ENCODE results near the gene DHRS1.

Gene DHRS1

GRCh38 chr14:24261256-24261968 lies 38.2 kb downstream of the DHRS1 start:
- in situ Hi-C loops (cut with HindIII; ENCODE audit: low sequenced_read_pairs) = no loop called here

DNA sequence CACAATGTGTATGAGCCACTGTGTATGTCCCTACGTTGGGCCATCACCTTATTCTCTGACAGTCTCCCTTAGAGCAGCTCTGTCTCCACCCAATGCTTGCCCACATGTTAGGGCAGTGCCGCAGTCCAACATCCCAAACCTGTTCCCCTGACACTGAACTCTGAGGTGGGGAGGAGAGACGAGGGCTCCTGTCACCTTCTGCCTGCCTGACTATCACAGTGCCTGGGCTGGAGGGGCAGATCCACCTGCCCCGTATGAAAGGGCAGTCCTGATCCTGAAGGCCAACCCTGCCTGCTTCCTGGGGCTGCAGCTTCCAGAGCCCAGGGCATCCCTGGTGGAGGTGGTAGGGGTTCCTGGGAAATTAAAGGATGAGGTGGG lies 38.8 kb downstream of the DHRS1 start:
- TF ChIP-seq, protein P1, sequence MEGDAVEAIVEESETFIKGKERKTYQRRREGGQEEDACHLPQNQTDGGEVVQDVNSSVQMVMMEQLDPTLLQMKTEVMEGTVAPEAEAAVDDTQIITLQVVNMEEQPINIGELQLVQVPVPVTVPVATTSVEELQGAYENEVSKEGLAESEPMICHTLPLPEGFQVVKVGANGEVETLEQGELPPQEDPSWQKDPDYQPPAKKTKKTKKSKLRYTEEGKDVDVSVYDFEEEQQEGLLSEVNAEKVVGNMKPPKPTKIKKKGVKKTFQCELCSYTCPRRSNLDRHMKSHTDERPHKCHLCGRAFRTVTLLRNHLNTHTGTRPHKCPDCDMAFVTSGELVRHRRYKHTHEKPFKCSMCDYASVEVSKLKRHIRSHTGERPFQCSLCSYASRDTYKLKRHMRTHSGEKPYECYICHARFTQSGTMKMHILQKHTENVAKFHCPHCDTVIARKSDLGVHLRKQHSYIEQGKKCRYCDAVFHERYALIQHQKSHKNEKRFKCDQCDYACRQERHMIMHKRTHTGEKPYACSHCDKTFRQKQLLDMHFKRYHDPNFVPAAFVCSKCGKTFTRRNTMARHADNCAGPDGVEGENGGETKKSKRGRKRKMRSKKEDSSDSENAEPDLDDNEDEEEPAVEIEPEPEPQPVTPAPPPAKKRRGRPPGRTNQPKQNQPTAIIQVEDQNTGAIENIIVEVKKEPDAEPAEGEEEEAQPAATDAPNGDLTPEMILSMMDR (IDR thresholded peaks at IDR 0.05; ENCODE audit: low read depth, low read length, missing control alignments) = no peak
- no peak overlapping the region for H3K4me3 ChIP-seq (ENCODE audit: low read depth, low read length)
- in situ Hi-C loops (cut with HindIII; ENCODE audit: low sequenced_read_pairs) = no loop called here
- DNase-seq (ENCODE audit: low read depth) = no peak

More at GRCh38 chr14:24261256-24261968, 38.2 kb downstream of the DHRS1 start:
- no peak for DNase-seq (ENCODE audit: low read depth)
- no peak overlapping the region for H3K4me3 ChIP-seq (ENCODE audit: low read depth, low read length)
- TF ChIP-seq, protein P1 (IDR thresholded peaks at IDR 0.05; ENCODE audit: low read depth, low read length, missing control alignments) = no peak

DNA sequence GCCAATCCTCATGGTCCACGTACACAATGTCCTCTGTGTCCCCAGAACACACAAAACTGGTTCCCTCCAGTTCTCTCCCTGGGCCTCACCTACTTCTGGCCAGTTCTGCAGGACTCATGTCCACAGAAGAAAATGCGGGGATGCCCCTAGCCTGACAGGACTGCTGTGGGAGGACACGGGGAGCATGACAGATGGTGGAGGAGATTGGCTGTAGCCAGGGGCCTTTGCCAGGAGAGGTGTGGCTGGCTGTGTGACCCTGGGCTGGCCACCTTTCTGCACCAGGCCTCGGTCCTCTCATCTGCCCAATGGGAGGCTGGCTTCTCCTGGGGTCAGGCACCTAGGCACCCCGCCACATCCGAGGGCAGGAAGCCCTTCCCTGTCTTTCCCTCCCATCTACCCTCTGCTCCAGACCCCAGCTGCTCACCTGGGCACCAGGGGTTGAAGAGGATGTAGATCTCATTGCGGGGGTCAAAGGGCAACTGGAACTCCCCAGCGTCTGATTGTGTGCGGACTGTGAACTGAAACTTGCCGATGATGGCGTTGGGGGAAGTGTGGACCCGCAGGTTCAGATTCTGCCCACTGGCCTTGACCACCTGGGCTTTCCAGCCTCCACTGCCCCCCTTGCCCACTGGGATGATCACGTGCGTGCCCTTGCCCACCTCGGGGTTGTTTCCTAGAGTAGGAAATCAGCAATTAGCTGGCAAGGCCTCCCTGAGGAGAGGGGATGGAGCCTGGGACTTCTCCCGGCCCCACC lies 39.4 kb downstream of the DHRS1 start:
- in situ Hi-C loops (cut with HindIII; ENCODE audit: low sequenced_read_pairs) = no loop called here
- no peak overlapping the region for H3K4me3 ChIP-seq (ENCODE audit: low read depth, low read length)
- DNase-seq (ENCODE audit: low read depth) = no peak
- TF ChIP-seq, protein P1 (IDR thresholded peaks at IDR 0.05; ENCODE audit: low read depth, low read length, missing control alignments) = no peak

DNA sequence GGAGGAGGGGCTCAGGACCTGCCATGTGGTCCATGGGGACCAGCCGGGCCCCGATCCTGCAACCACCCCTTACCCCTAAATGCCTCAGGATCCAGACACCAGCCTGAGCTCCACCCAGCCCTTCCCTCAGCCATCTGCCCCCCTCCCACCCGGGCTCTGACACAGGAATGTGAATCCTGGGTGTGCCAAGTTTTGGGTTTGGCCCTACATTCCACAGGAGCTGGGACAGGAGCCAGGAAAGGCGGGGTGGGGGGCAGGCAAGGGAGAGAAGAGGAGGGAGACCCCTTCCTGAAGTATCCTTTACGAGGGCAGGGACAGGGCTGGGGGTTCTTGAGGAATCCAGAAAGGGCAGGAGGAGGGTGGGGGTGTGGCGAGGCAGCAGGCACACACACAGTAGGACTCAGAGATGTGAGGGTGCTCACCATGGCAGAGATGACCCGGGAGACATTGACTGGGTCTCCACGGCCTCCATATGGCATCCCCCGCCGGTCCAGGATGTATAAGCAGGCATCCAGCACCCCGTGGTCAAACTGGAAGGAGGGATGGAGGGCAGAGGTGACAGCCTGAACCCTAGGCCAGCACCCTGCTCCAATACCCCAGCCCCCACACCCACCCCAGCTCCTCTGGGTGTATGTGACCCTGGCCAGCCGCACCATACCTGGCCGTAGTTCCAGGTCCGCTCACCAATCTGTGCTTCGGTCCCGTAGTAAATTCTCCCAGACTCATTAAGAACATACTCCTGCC lies 40.1 kb downstream of the DHRS1 start:
- TF ChIP-seq, protein P1 (IDR thresholded peaks at IDR 0.05; ENCODE audit: low read depth, low read length, missing control alignments) = no peak
- in situ Hi-C loops (cut with HindIII; ENCODE audit: low sequenced_read_pairs) = no loop called here
- no peak overlapping the region for H3K4me3 ChIP-seq (ENCODE audit: low read depth, low read length)
- peak; percentile 31 for DNase-seq (ENCODE audit: low read depth)

DNA sequence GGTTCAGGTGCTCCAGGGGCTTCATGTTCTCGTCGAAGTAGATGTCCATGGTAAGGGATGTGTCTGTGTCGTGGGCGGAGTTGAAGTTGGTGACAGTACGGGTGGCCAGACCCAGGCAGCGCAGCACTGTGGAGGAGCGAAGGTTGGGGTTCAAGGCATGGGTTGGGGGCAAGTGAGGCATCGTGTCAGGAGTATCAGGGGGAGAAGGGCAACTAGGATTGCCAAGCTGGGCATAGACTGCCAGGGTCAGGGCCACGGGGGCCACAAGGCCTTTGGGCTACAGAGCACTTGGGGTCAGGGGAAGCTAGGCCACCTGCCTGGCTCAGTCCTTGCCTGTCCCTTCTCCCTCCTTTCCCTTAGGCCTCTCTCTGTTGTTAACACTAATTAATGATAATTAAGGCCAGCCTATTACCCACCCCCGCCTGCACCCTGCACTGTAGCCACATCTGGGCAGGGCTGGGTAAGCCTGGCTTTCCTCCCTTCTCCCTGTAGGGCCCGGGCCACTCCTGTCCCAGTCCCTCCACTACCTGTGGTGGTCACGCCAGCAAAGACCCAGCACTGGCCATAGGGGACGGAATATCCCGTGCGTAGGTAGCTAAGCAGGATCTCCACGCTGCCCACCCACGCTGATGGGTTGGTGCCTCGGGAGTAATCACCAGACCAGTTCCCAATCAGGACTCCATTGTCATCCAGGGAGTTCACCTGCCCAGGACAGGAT lies 40.9 kb downstream of the DHRS1 start:
- H3K4me3 ChIP-seq (ENCODE audit: low read depth, low read length) = no peak overlapping the region
- no peak for DNase-seq (ENCODE audit: low read depth)
- in situ Hi-C loops (cut with HindIII; ENCODE audit: low sequenced_read_pairs) = no loop called here
- TF ChIP-seq, protein P1 (IDR thresholded peaks at IDR 0.05; ENCODE audit: low read depth, low read length, missing control alignments) = no peak

DNA sequence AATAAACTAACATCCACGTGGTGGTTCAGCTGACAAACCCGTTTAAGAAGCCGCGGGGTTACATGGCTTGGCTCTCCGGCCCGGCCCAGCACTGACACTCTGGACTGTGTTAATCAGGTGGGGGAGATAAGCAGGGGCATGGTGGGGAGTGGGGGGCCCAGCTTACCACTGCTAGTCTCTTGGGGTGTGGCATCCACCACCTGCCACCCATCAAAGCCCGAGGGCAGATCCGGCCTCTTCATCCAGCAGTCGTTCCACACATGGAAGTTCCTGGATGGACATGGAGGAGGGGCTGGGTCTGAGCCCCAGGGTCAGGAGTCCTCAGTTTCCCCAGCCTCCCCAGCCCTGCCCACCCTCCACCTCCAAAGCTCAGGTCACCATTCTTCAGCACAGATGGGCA lies 41.5 kb downstream of the DHRS1 start:
- TF ChIP-seq, protein P1 (IDR thresholded peaks at IDR 0.05; ENCODE audit: low read depth, low read length, missing control alignments) = no peak
- H3K4me3 ChIP-seq (ENCODE audit: low read depth, low read length) = no peak overlapping the region
- in situ Hi-C loops (cut with HindIII; ENCODE audit: low sequenced_read_pairs) = no loop called here
- no peak for DNase-seq (ENCODE audit: low read depth)
